SIG-M5 (cell line): ENCODE data around the gene CLIC6.

Experiments
- DNase-seq: peaks from one replicate; lab custom pipeline; 2025; lab: John Stamatoyannopoulos, UW

The CLIC6 gene

DNA sequence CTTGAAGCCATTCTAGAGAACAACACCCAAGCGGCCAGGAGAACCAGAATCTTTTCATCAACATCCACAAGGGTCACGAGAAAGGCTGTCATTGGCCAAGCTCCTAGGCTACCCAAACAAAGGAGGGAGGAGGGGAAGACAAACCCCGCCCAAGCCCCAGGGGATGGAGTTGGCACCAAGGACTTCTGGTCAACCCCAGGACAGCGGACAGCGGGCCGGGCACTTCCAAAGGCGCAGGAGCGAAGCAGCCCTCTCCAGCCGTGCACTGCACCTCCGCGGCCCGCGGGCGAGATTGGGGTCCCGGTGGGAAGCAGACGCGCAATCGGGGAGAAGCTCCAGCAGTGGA lies at the start of gene CLIC6:
CLIC6 (plus strand) TSS at position 192 of the 346 bp plus-strand sequence. CDS start 395 bp downstream, outside the sequence.
- DNase-seq, result no peak

DNA sequence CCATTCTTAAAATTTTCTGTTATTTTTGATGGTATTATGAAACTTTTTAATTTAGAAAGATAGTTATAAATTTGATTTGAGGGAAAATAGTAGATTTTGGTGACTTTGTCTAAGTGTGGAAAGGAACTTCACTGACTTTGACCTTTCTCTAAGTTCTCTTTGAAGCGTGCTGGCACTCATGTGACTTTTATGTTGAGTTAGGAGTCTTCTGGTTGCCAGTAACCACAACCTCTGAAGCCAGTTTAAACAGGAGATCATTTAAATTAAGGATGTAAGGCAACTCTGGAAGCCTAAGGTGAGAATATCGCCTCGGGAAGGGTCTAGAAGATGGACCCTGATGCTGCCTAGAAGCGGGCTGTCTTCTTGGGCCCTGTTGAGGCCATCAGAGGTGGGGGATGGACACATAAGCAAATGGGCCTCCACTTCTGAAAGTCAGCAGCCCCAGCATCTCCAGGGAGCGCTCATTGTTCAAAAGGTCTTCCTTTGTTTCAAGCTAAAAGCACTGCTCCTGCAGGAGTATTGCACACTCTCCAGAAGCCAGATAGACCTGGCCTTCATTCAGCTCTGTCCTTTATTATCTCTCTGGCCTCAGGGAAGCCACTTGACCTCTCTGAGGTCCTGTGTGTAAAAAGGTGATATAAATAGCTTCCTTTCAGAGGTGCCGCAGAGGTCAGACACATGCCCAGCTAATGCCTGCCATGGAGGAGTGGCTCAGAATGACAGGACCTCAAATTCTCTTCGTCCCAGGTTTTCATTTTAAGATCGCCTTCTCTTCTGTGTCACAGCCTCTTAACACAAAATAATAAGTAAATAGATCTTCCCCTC lies 48.7 kb upstream of the CLIC6 start:
- DNase-seq, result no peak

DNA sequence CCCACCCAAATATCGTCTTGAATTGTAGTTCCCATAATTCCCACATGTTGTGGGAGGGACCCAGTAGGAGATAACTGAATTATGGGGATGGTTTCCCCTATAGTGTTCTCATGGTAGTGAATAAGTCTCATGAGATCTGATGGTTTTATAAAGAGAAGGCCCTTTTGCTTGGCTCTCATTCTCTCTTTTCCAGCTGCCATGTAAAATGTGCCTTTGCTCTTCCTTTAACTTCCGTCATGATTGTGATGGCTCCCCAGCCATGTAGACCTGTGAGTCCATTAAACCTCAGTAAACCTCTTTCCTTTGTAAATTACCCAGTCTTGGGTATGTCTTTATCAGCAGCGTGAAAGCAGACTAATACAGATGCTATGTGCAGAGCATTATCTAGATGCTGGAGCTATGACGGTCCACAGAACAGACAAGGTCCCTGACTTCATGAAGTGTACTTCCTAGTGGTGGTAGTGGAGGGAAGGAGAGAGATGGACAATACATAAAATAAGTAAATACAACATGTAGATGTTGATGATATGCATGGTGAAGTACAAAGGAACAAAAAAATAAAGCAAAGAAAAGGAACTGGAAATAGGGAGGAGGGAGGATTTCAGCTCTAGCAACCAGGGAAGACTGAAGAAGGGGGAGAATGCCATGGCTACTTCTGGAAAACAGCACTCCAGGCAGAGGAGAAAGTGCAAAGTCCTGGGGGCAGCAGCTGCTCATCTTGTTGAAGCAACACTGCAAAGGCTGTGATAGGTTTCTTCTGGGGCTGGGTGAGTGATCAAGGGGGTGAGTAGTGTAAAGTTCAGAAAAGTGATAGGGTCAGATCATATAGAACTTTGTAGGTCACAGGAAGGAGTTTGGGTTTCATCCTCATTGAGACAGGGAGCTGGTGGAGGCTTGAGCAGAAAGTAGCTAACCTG lies 47.1 kb upstream of the CLIC6 start:
- no peak for DNase-seq

- DNase-seq, result no peak
These were observed 45.3 kb upstream of the CLIC6 start for GRCh38 chr21:34623516-34623915.

DNA sequence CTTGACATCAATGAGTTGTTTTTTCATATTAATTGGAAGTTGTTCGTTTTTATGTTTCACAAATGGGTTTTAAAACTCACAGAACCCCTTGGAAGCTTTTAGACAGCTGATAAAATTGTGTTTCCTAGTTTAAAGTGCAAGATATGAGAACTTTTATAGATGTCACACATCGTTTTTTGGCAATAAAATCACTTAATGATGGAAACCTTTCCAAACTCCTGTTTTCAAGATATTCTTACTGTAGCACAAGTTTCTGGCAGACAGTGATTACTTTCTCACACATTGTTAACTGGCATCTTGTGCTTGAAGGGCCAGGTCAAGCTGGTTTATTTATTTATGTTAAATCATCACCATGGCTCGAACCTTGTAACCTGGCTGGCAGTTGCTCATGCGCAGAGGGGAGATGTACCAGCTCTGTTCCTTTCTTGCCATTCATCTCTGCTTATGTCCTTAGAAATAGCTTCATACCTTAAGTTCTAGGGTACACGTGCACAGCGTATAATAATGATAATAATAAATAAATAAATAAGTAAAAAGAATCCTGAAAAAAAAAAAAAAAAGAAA lies 43.7 kb upstream of the CLIC6 start:
- no peak for DNase-seq

GRCh38 chr21:34626131-34626530 lies 42.7 kb upstream of the CLIC6 start:
- no peak for DNase-seq

GRCh38 chr21:34630536-34631143 lies 38.2 kb upstream of the CLIC6 start:
- no peak for DNase-seq

GRCh38 chr21:34632498-34632897 lies 36.3 kb upstream of the CLIC6 start:
- no peak for DNase-seq

DNA sequence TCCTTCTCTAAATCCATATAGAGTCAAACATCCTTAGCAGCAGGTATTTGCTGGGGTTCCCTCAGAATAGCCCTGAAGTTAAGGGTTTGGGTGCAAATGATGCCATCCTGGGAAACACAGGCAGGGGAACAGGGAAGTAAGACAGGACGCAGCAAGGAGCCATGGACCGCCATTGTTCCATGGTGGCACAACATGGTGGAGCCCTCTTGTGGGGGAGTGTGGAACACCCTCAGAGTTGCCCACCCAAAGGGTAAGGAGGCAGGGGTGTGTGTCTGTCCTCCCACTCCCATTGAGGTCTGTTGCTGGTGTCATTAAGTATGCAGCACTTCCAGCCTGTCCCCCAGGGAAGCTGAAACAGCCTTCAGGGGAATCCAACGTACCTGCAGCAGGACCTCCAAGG lies 33.5 kb upstream of the CLIC6 start:
- no peak for DNase-seq

GRCh38 chr21:34636961-34637360 lies 31.8 kb upstream of the CLIC6 start:
- DNase-seq, result no peak

- no peak for DNase-seq
These were observed 29.5 kb upstream of the CLIC6 start for GRCh38 chr21:34639250-34639649.

GRCh38 chr21:34639882-34640788 lies 28.7 kb upstream of the CLIC6 start:
- no peak for DNase-seq

GRCh38 chr21:34640858-34641257 lies 27.9 kb upstream of the CLIC6 start:
- DNase-seq, result no peak

GRCh38 chr21:34642211-34643075 lies 26.4 kb upstream of the CLIC6 start:
- DNase-seq, result no peak

DNA sequence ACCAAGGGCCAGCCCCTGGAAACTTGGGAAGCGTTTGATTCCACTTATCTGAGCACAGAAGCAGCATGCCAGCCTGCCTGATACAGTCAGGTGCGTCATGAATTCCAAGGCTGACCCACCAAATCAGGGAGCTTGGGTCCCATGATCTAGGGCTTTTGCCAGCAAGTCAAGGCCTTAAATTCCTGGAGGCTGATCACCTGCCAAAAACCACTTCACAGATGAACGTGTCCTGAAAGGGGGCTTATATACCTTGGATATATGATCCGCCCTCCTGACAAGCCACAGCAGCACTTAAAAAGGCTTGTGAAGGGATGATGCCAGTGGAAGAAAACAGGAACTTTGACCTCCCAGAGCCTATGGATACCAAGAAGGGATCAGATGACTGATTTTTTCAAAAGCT lies 24.0 kb upstream of the CLIC6 start:
- no peak for DNase-seq

GRCh38 chr21:34647555-34647954 lies 21.2 kb upstream of the CLIC6 start:
- no peak for DNase-seq

DNA sequence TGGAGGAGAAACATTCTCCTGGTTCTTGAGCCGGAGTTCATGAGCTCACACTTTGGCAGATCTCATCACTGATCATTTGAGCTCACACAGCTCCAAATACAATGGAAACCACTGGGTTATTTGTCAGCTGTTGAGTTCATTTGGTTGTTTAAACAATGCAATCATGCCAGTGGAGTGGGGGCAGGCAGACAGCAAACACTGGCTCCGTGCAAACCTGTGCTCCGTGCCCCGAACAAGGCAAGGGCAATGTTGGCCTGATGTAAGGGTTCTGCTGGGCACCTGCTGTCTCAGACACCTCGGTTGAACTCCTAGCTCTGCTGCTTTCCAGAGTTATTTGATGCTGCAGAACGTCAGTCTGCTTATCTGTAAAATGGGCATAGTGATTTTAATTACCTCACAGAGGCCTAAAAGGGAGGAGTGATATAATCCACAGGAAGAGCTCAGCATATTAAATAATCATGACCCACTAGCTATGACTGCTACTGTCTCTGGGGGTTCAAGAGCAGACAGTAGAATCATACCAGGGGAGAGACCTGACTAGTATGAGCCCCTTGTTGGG lies 20.0 kb upstream of the CLIC6 start:
- DNase-seq, result no peak

DNA sequence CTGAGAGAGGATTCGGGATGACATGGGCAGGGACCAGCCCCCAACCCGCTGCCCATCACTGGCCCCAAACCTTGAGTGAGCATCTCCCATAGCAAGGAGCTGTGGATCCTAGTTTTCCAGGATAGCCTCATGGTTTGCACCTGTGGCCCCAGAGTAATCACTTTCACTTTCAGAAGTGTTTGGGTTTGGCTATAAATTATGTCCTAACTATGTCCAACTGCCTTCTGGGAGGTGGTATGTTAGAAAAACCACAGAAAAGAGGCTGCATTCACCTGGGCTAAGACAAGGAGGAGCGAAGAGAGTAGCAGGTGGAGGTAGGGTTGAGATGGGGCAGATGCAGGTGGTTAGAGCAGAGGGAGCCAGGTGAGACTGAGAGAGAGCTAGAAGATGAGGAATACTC lies 19.4 kb upstream of the CLIC6 start:
- DNase-seq, result no peak

- DNase-seq, result no peak
These were observed 17.8 kb upstream of the CLIC6 start for GRCh38 chr21:34650861-34651431.

GRCh38 chr21:34651642-34652041 lies 17.2 kb upstream of the CLIC6 start:
- DNase-seq, result no peak
